ENCODE data around the gene TTC23.

Gene TTC23

GRCh38 chr15:99163271-99164062, 85.9 kb downstream of the TTC23 start:
- FAIRE-seq, result no peak

GRCh38 chr15:99158626-99159412, 90.6 kb downstream of the TTC23 start:
- no peak for FAIRE-seq

- FAIRE-seq, result no peak
Observed at GRCh38 chr15:99157456-99157855, 91.9 kb downstream of the TTC23 start.

- FAIRE-seq, result no peak
Observed at GRCh38 chr15:99155961-99156443, 93.4 kb downstream of the TTC23 start.

- no peak for FAIRE-seq
Observed at GRCh38 chr15:99154271-99154670, 95.1 kb downstream of the TTC23 start.

GRCh38 chr15:99153026-99153535, 96.3 kb downstream of the TTC23 start:
- no peak for FAIRE-seq

- no peak for FAIRE-seq
Observed at GRCh38 chr15:99151156-99151555, 98.2 kb downstream of the TTC23 start.

- no peak for FAIRE-seq
Observed at GRCh38 chr15:99149366-99149765, 100.0 kb downstream of the TTC23 start.

- FAIRE-seq, result no peak
Observed at GRCh38 chr15:99148851-99149276, 100.5 kb downstream of the TTC23 start.

- FAIRE-seq, result no peak
Observed at GRCh38 chr15:99146661-99147060, 102.7 kb downstream of the TTC23 start.

- no peak for FAIRE-seq
Observed at GRCh38 chr15:99145778-99146177, 103.6 kb downstream of the TTC23 start.

GRCh38 chr15:99145005-99145404, 104.4 kb downstream of the TTC23 start:
- no peak for FAIRE-seq

GRCh38 chr15:99143655-99144610, 105.4 kb downstream of the TTC23 start:
- FAIRE-seq, result no peak

- no peak for FAIRE-seq
Observed at GRCh38 chr15:99143242-99143641, 106.1 kb downstream of the TTC23 start.

- no peak for FAIRE-seq
Observed at GRCh38 chr15:99142562-99142961, 106.8 kb downstream of the TTC23 start.

- FAIRE-seq, result no peak
Observed at GRCh38 chr15:99141943-99142342, 107.4 kb downstream of the TTC23 start.

- no peak for FAIRE-seq
Observed at GRCh38 chr15:99140590-99140989, 108.8 kb downstream of the TTC23 start.

- no peak for FAIRE-seq
Observed at GRCh38 chr15:99139276-99139675, 110.1 kb downstream of the TTC23 start.

- FAIRE-seq, result no peak
Observed at GRCh38 chr15:99138491-99138982, 110.8 kb downstream of the TTC23 start.

- FAIRE-seq, result no peak
Observed at GRCh38 chr15:99137877-99138276, 111.5 kb downstream of the TTC23 start.

GRCh38 chr15:99137111-99137546, 112.3 kb downstream of the TTC23 start:
- no peak for FAIRE-seq

GRCh38 chr15:99135194-99135593, 114.2 kb downstream of the TTC23 start:
- no peak for FAIRE-seq

Measured in endometrium (tissue), 2 donors.